HepG2 (cell line): ENCODE results near the gene PARG. TPM values are rescaled to one million over a fixed set of nuclear protein-coding genes. Genes with fewer than 3 reads are reported as not detected.
"Not testable (repeated sequence)": the region's sequence is repeated elsewhere in the genome, so short reads cannot be mapped to it uniquely, and the experiment has no call there.

Experiments
- ATAC-seq: fragments of 200-7000 bp; cut with Tn5 transposase; 3 replicates; pipeline ENCODE4 v1.9.1; 2020; ENCODE audit warnings: mild to moderate bottlenecking, moderate library complexity
- BruUV-seq: library from RNA; stranded (reverse); fragments of 400-500 nt; replicated peaks from 2 replicates; lab custom pipeline; 2021; lab: Mats Ljungman, UMichigan
- CTCF ChIA-PET: fragments of 300-600 bp; formaldehyde crosslinking; extraction: SDS; loops from one replicate; lab custom pipeline; 2021; ENCODE audit warnings: low total read pairs, inconsistent platforms, low intra/inter-chr PET ratio; lab: Yijun Ruan, JAX
- POLR2A ChIA-PET: fragments of 350-600 bp; sonication (Branson Sonifier 250); formaldehyde crosslinking; loops from one replicate; lab custom pipeline; 2020; ENCODE audit warnings: antibody characterized with exemption, inconsistent platforms; lab: Yijun Ruan, JAX
- DNase-seq: peaks from one replicate; pipeline ENCODE4 v3.0.0-alpha.2; 2015; ENCODE audit warnings: low spot score
- FAIRE-seq: peaks from 3 replicates; lab custom pipeline; 2011; peaks lifted over from hg19 to GRCh38; lab: Jason Lieb, UNC
- H2AFZ ChIP-seq: one replicate; pipeline ENCODE4 v1.6.1; 2011; ENCODE audit warnings: low read length, inconsistent platforms
- H3K27ac ChIP-seq: fragments of 300-600 bp; 3 replicates; pipeline ENCODE4 v1.8.0; 2011; ENCODE audit warnings: mixed run types, mild to moderate bottlenecking, mixed read lengths, low read length, inconsistent platforms; ENCODE audit not compliant: insufficient read depth; ENCODE audit errors: extremely low read length
- H3K27me3 ChIP-seq, 2 experiments: fragments of 200-600 bp in 1 of 2; 2 replicates in 1 of 2; 3 replicates in 1 of 2; pipeline versions ENCODE4 v1.6.0 to v1.8.0; 2011; ENCODE audit warnings: low read length in 2 of 2, mild to moderate bottlenecking in 2 of 2, moderate library complexity in 2 of 2, inconsistent platforms in 1 of 2; ENCODE audit not compliant: insufficient read depth in 2 of 2, control insufficient read depth in 1 of 2
- H3K36me3 ChIP-seq, 2 experiments: fragments of 200-600 bp in 1 of 2; replicated peaks in 1 of 2; 2 replicates in 1 of 2; 3 replicates in 1 of 2; pipeline versions ENCODE4 v1.5.1 to v1.8.0; 2011; ENCODE audit warnings: low read length in 2 of 2, inconsistent platforms in 1 of 2; ENCODE audit not compliant: insufficient read depth in 2 of 2, control insufficient read depth in 1 of 2
- H3K4me1 ChIP-seq: 2 replicates; pipeline ENCODE4 v1.5.1; 2012; ENCODE audit warnings: low read length, inconsistent platforms; ENCODE audit not compliant: insufficient read depth
- H3K4me2 ChIP-seq: 2 replicates; pipeline ENCODE4 v1.6.0; 2011; ENCODE audit warnings: low read depth, low read length, inconsistent platforms
- H3K4me3 ChIP-seq, 3 experiments: fragments of 200-600 bp in 1 of 3; sonication (generic), shearing (Covaris generic) in 1 of 3; replicated peaks in 1 of 3; 2 replicates each; pipeline ENCODE4 v1.5.1; 2011 to 2016; ENCODE audit warnings: low read length in 3 of 3, inconsistent platforms in 2 of 3, low read depth in 2 of 3, mild to moderate bottlenecking in 2 of 3, control low read depth in 1 of 3, mixed read lengths in 1 of 3; ENCODE audit not compliant: insufficient read depth in 1 of 3
- H3K79me2 ChIP-seq: one replicate; pipeline ENCODE4 v1.6.1; 2011; ENCODE audit warnings: low read length, inconsistent platforms; ENCODE audit not compliant: insufficient read depth
- H3K9ac ChIP-seq: 2 replicates; pipeline ENCODE4 v1.6.0; 2011; ENCODE audit warnings: mild to moderate bottlenecking, low read depth, low read length, inconsistent platforms; ENCODE audit not compliant: insufficient read depth
- H3K9me3 ChIP-seq: 2 replicates; pipeline ENCODE4 v1.5.1; 2012; ENCODE audit warnings: mild to moderate bottlenecking, low read length
- H4K20me1 ChIP-seq: 2 replicates; pipeline ENCODE4 v1.6.0; 2011; ENCODE audit warnings: inconsistent platforms, mild to moderate bottlenecking, low read length, moderate library complexity; ENCODE audit not compliant: insufficient read depth
- ATAD3A ChIP-seq: sonication (generic); formaldehyde crosslinking; IDR thresholded peaks from 2 replicates; pipeline ENCODE4 v1.4.0; 2020; ENCODE audit warnings: missing genetic modification reagents
- E2F2 ChIP-seq: sonication (generic); formaldehyde crosslinking; IDR thresholded peaks from 2 replicates; pipeline ENCODE4 v1.4.0; 2020; ENCODE audit warnings: missing genetic modification reagents, borderline replicate concordance
- MXD1 ChIP-seq: sonication (generic); formaldehyde crosslinking; IDR thresholded peaks from 2 replicates; pipeline ENCODE4 v1.4.0; 2020; ENCODE audit warnings: mild to moderate bottlenecking, missing genetic modification reagents
- SRY ChIP-seq: sonication (generic); formaldehyde crosslinking; IDR thresholded peaks from 2 replicates; pipeline ENCODE4 v1.8.0; 2022; ENCODE audit warnings: mild to moderate bottlenecking, missing genetic modification reagents
- ZBTB21 ChIP-seq: sonication (generic); formaldehyde crosslinking; IDR thresholded peaks from 2 replicates; pipeline ENCODE4 v1.4.0; 2020; ENCODE audit warnings: missing genetic modification reagents
- ZNF883 ChIP-seq: sonication (generic); formaldehyde crosslinking; IDR thresholded peaks from 2 replicates; pipeline ENCODE4 v1.5.1; 2020; ENCODE audit warnings: mild to moderate bottlenecking, missing genetic modification reagents; ENCODE audit errors: not compliant biosample characterization
- WGBS: methylation state at CpG from one replicate; pipeline ENCODE4 v1.1.6; 2017; ENCODE audit warnings: low lambda C conversion rate; 5-methylcytosine and 5-hydroxymethylcytosine counted together
- in situ Hi-C: cut with HindIII; loops from 2 replicates; pipeline ENCODE4 v1.10.0; 2017; ENCODE audit warnings: low pct_unique_long_range_greater_than_20kb; ENCODE audit not compliant: extremely low pct_ligation_motif_present
- intact Hi-C: fragments of 100-400 bp; cut with micrococcal nuclease; formaldehyde crosslinking; loops from one replicate; pipeline ENCODE4 v1.10.0; 2022; ENCODE audit not compliant: unreplicated experiment
- polyA plus RNA-seq, 8 experiments: library from polyadenylated mRNA; depleted of rRNA in 3 of 8; stranded (reverse) in 7 of 8; unstranded in 1 of 8; fragments of >200 nt; fragmentation: Illumina TruSeq in 4 of 8; extraction: Trizol in 4 of 8; gene quantifications; 2 replicates each; pipeline versions ENCODE4 v1.2.1 to v1.2.3, GENCODE V29; 2011 to 2016; ENCODE audit warnings: low read depth in 4 of 8, missing spikeins in 1 of 8, mixed read lengths in 1 of 8; ENCODE audit not compliant: insufficient read depth in 1 of 8
- total RNA-seq, 5 experiments: library from RNA; depleted of rRNA; stranded (reverse); fragments of >200 nt; fragmentation: Illumina TruSeq; extraction: Trizol; gene quantifications; 2 replicates each; pipeline ENCODE4 v1.2.3, GENCODE V29; 2016; ENCODE audit warnings: low read depth in 1 of 5
- TF ChIP-seq, protein P1 (sequence below): sonication (generic); formaldehyde crosslinking; IDR thresholded peaks from 2 replicates; pipeline ENCODE4 v1.4.0; 2020; ENCODE audit warnings: missing genetic modification reagents
- TF ChIP-seq, protein P2 (sequence below): sonication (generic); formaldehyde crosslinking; IDR thresholded peaks from 2 replicates; pipeline ENCODE4 v1.4.0; 2020; ENCODE audit warnings: mild to moderate bottlenecking, missing genetic modification reagents

Gene PARG
- total and polyA plus RNA-seq, 2 of the 13 experiments (the other 11 are each of a cell fraction or from before 2014, with no cell fraction given) = 11.4 to 37.2 TPM

DNA sequence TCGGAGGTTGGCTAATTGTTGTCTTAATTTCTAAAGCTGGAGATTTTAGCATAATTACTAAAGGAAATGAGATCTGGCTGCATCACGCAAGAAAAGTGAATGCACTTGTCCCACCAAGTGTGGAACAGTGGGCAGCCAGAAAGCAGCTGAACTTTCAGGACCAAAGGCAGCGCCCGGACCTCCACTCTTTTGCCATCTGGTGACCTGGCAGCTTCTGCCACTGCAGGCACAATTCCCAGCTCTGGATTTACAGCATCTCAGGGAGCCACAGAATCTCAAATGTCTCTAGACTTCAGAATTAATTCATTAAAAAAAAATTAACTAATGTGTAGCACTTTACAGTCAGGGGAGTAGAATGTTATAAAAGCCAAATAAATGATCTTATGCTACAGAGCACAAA lies 165.0 kb downstream of the PARG start (continued):
- TF ChIP-seq E2F2 (CRISPR knock-in tag) (no peak), MXD1 (no peak), ZNF883 (CRISPR knock-in tag) (no peak), ZBTB21 (CRISPR knock-in tag) (no peak)
- TF ChIP-seq, protein P1, sequence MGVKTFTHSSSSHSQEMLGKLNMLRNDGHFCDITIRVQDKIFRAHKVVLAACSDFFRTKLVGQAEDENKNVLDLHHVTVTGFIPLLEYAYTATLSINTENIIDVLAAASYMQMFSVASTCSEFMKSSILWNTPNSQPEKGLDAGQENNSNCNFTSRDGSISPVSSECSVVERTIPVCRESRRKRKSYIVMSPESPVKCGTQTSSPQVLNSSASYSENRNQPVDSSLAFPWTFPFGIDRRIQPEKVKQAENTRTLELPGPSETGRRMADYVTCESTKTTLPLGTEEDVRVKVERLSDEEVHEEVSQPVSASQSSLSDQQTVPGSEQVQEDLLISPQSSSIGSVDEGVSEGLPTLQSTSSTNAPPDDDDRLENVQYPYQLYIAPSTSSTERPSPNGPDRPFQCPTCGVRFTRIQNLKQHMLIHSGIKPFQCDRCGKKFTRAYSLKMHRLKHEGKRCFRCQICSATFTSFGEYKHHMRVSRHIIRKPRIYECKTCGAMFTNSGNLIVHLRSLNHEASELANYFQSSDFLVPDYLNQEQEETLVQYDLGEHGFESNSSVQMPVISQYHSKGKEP (CRISPR knock-in tag) = no peak
- TF ChIP-seq, protein P2, sequence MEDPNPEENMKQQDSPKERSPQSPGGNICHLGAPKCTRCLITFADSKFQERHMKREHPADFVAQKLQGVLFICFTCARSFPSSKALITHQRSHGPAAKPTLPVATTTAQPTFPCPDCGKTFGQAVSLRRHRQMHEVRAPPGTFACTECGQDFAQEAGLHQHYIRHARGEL = no peak

DNA sequence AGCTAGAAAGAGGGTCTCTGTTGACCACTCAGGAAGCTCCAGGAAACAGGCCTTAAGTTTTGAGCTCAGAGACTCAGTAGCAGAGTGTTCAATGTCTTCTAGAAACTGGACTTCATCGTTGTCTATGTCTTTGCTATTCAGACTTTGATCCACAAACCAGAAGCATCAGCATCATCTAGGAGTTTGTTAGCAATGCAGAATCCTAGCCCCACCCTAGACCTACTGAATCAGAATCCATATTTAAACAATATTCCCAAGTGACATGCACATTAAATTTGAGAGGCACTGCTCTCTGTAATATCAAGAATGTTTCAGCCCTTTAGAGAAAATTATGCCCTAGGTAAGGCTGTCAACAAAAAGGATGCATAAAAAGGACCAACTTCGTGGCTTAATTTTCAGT lies 166.8 kb downstream of the PARG start:
- TF ChIP-seq SRY (no peak), ATAD3A (no peak)
- Histone ChIP-seq H3K9me3 (no peaks in the 10 kb centered on the region), H3K27ac (no peak overlapping the region), H3K9ac (no peak overlapping the region), H2AFZ (no peak overlapping the region), H4K20me1 (no peaks in the 10 kb centered on the region), H3K4me3 (no peak overlapping the region), H3K4me2 (no peak overlapping the region), H3K36me3 (no peaks in the 10 kb centered on the region), H3K27me3 (peaks cover 0 to 5% of the 10 kb centered on the region in 2 experiments; a peak in 3 of 5 replicates), H3K79me2 (no peaks in the 10 kb centered on the region), H3K4me1 (no peaks in the 10 kb centered on the region)
- BruUV-seq = no TSS peak
- CTCF ChIA-PET = no interaction called here
- ATAC-seq (no peak), DNase-seq (no peak), FAIRE-seq (no peak)
- intact Hi-C loops = no loop called here
- POLR2A ChIA-PET = no interaction called here
- in situ Hi-C loops = no loop called here
- WGBS = 0% methylated on average over 2 of the region's 2 CpGs

GRCh38 chr10:49772944-49773343 lies 168.9 kb downstream of the PARG start:
- POLR2A ChIA-PET, H3K4me2 ChIP-seq, H3K36me3 ChIP-seq, intact Hi-C loops, H3K79me2 ChIP-seq, H3K9ac ChIP-seq, H3K9me3 ChIP-seq, ATAC-seq, H2AFZ ChIP-seq, BruUV-seq, in situ Hi-C loops, H3K27ac ChIP-seq, DNase-seq, H3K4me1 ChIP-seq, H4K20me1 ChIP-seq, FAIRE-seq, H3K4me3 ChIP-seq, CTCF ChIA-PET: not testable (repeated sequence)
- peaks cover 0 to 21% of the 10 kb centered on the region in 2 experiments; a peak in 4 of 5 replicates for H3K27me3 ChIP-seq
- WGBS = 17% methylated on average over 4 of the region's 5 CpGs
